Esophagus mucosa (tissue), 1 donor: ENCODE measurements around the gene ZBTB18. TPM values are rescaled to one million over a fixed set of nuclear protein-coding genes. Genes with fewer than 3 reads are reported as not detected.

Experiments used
- ATAC-seq: fragments of 200-7000 bp; cut with Tn5 transposase; one replicate; pipeline ENCODE4 v1.9.1; 2020
- total RNA-seq: library from RNA; stranded (reverse); gene quantifications from one replicate; pipeline ENCODE4 v1.2.4, GENCODE V29; 2023
- donor health status: DM: yes; HTN: yes; CAD: no.

ZBTB18 gene
- total RNA-seq, 1 donor from 2014 or later, result 3.1 TPM

GRCh38 chr1:244090645-244091044 is 39.6 kb downstream of the ZBTB18 start:
- ATAC-seq, result no peak

- no peak for ATAC-seq
Observed at GRCh38 chr1:244092293-244092963, 41.3 kb downstream of the ZBTB18 start.

GRCh38 chr1:244092964-244093638 is 42.0 kb downstream of the ZBTB18 start:
- ATAC-seq, result no peak

- no peak for ATAC-seq
Observed at GRCh38 chr1:244094880-244095528, 43.9 kb downstream of the ZBTB18 start.

GRCh38 chr1:244095529-244095911 is 44.4 kb downstream of the ZBTB18 start:
- ATAC-seq, result no peak

- no peak for ATAC-seq
Observed at GRCh38 chr1:244096066-244096610, 45.1 kb downstream of the ZBTB18 start.

GRCh38 chr1:244096691-244097090 is 45.6 kb downstream of the ZBTB18 start:
- no peak for ATAC-seq

GRCh38 chr1:244097523-244098405 is 46.7 kb downstream of the ZBTB18 start:
- ATAC-seq, result no peak

- ATAC-seq, result no peak
Observed at GRCh38 chr1:244099258-244099930, 48.3 kb downstream of the ZBTB18 start.

- ATAC-seq, result no peak
Observed at GRCh38 chr1:244100276-244100675, 49.2 kb downstream of the ZBTB18 start.

GRCh38 chr1:244100704-244101453 is 49.8 kb downstream of the ZBTB18 start:
- no peak for ATAC-seq

GRCh38 chr1:244102046-244102445 is 51.0 kb downstream of the ZBTB18 start:
- ATAC-seq, result no peak

- no peak for ATAC-seq
Observed at GRCh38 chr1:244102468-244102867, 51.4 kb downstream of the ZBTB18 start.

- no peak for ATAC-seq
Observed at GRCh38 chr1:244104309-244105060, 53.4 kb downstream of the ZBTB18 start.

- no peak for ATAC-seq
Observed at GRCh38 chr1:244106176-244106575, 55.1 kb downstream of the ZBTB18 start.

Other genes with a start within 250 kb of the ZBTB18 start
- 4.1 TPM for gene AKT3, start 201.0 kb upstream of the ZBTB18 start, total RNA-seq